LNCaP clone FGC (cell line): ENCODE data around the gene KIF20B.
"Not testable (repeated sequence)": the region's sequence is repeated elsewhere in the genome, so short reads cannot be mapped to it uniquely, and the experiment has no call there.

ENCODE experiments used
- DNase-seq: peaks from one replicate; pipeline ENCODE4 v3.0.0-alpha.2; 2011; ENCODE audit warnings: low read depth
- H3K4me3 ChIP-seq: 2 replicates; pipeline ENCODE4 v1.5.1; 2011; ENCODE audit warnings: mild to moderate bottlenecking, low read depth, low read length, control low read depth
- TF ChIP-seq, protein P1 (sequence below): IDR thresholded peaks from 2 replicates; pipeline ENCODE4 v1.5.1; 2012; ENCODE audit warnings: mild to moderate bottlenecking; ENCODE audit not compliant: control insufficient read depth, insufficient read depth; ENCODE audit errors: extremely low read depth

KIF20B gene

DNA sequence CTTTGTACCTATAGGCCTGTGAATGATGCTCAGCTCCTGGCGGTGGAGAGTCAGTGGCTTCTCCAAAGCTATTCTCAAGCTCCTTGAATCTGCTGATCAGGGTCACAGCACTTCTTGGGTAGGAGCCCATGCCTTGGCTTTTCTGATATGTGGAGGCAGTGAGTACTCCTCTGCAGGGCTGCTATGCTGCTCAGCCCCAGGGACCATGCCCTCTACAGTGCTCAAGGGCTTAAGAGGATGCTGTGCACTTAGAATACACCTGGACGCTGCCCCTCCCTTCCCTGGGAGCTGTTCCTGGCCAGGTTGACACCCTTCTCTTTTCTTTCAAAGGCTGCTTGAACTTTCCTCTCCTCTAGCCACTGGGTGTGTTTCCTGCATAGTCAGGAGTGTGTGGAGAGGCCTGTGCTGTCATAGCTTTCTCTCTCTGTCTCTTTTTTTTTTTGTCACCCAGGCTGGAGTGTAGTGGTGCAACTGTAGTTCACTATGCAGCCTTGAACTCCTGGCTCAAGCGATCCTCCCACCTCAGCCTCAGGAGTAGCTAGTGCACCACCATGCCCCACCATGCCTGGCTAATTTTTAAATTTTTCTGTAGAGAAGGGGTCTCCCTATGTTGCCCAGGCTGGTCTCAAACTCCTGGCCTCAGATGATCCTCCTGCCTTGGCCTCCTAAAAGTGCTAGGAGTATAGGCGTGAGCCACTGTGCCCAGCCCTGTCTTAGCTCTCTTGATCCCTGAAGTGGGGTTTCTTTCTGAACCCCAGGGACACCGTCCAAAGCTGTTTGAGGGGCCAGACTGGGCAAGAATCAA is 113.9 kb downstream of the KIF20B start:
- TF ChIP-seq, protein P1, sequence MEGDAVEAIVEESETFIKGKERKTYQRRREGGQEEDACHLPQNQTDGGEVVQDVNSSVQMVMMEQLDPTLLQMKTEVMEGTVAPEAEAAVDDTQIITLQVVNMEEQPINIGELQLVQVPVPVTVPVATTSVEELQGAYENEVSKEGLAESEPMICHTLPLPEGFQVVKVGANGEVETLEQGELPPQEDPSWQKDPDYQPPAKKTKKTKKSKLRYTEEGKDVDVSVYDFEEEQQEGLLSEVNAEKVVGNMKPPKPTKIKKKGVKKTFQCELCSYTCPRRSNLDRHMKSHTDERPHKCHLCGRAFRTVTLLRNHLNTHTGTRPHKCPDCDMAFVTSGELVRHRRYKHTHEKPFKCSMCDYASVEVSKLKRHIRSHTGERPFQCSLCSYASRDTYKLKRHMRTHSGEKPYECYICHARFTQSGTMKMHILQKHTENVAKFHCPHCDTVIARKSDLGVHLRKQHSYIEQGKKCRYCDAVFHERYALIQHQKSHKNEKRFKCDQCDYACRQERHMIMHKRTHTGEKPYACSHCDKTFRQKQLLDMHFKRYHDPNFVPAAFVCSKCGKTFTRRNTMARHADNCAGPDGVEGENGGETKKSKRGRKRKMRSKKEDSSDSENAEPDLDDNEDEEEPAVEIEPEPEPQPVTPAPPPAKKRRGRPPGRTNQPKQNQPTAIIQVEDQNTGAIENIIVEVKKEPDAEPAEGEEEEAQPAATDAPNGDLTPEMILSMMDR, result no peak
- H3K4me3 ChIP-seq, result no peak overlapping the region
- DNase-seq, result no peak

DNA sequence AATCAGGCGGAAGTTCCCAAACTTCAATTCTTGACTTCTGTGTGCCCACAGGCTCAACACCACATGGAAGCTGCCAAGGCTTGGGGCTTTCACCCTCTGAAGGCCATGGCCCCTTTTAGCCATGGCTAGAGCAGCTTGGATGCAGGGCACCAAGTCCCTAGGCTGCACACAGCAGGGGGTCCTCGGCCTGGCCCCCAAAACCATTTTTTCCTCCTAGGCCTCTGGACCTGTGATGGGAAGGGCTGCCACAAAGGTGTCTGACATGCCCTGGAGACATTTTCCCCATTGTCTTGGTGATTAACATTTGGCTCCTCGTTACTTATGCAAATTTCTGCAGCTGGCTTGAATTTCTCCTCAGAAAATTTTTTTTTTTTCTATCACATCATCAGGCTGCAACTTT is 117.6 kb downstream of the KIF20B start:
- DNase-seq, H3K4me3 ChIP-seq: not testable (repeated sequence)
